Sigmoid colon (tissue), 4 donors: Measurements from ENCODE around the gene LENG9.

Source experiments
- POLR2A ChIP-seq, 2 donors: fragments of 450-650 bp; IDR thresholded peaks; one replicate each; pipeline ENCODE4 v1.6.1; 2016; ENCODE audit warnings: antibody characterized with exemption in 2 of 2, mild to moderate bottlenecking in 2 of 2, moderate library complexity in 2 of 2
- POLR2AphosphoS5 ChIP-seq, 4 donors: sonication (generic); formaldehyde crosslinking; IDR thresholded peaks; one replicate each; pipeline ENCODE4 v1.6.1; 2017; ENCODE audit warnings: antibody characterized with exemption in 4 of 4
- TF ChIP-seq, protein P1 (sequence below), 4 experiments: fragments of 450-650 bp in 3 of 4; fragments of 200-600 bp in 1 of 4; IDR thresholded peaks; one replicate each; pipeline ENCODE4 v1.5.1; 2016 to 2019; ENCODE audit warnings: antibody characterized with exemption in 4 of 4, mild to moderate bottlenecking in 3 of 4, moderate library complexity in 2 of 4

DNA sequence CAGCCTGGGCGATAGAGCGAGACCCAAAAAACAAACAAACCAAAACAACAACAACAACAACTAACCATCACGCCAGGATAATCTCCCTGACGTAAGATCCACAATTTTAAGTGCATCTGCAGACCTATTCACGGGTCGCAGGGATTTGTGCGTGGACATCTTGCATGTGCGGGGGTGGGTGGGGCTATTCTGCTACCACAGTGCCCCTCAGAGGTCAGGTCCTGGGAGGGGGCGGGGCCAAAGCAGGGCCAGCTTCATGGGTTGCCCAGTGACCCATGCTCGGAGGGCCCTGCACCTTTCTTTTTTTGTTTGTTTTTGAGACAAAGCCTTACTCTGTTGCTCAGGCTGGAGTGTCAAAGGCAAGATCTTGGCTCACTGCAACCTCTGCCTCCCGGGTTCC lies 12.1 kb upstream of the LENG9 start:
- TF ChIP-seq, protein P1, sequence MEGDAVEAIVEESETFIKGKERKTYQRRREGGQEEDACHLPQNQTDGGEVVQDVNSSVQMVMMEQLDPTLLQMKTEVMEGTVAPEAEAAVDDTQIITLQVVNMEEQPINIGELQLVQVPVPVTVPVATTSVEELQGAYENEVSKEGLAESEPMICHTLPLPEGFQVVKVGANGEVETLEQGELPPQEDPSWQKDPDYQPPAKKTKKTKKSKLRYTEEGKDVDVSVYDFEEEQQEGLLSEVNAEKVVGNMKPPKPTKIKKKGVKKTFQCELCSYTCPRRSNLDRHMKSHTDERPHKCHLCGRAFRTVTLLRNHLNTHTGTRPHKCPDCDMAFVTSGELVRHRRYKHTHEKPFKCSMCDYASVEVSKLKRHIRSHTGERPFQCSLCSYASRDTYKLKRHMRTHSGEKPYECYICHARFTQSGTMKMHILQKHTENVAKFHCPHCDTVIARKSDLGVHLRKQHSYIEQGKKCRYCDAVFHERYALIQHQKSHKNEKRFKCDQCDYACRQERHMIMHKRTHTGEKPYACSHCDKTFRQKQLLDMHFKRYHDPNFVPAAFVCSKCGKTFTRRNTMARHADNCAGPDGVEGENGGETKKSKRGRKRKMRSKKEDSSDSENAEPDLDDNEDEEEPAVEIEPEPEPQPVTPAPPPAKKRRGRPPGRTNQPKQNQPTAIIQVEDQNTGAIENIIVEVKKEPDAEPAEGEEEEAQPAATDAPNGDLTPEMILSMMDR (IDR thresholded peaks at IDR 0.05): no peak
- TF ChIP-seq POLR2A (IDR thresholded peaks at IDR 0.05) (no peak), POLR2AphosphoS5 (IDR thresholded peaks at IDR 0.05) (no peak)
